HepG2 (cell line): ENCODE measurements around the gene KRT76. TPM values are rescaled to one million over a fixed set of nuclear protein-coding genes. Genes with fewer than 3 reads are reported as not detected.

Experiments used
- ATAC-seq: fragments of 200-7000 bp; cut with Tn5 transposase; 3 replicates; pipeline ENCODE4 v1.9.1; 2020; ENCODE audit warnings: mild to moderate bottlenecking, moderate library complexity
- BruUV-seq: library from RNA; stranded (reverse); fragments of 400-500 nt; replicated peaks from 2 replicates; lab custom pipeline; 2021; lab: Mats Ljungman, UMichigan
- CTCF ChIA-PET: fragments of 300-600 bp; formaldehyde crosslinking; extraction: SDS; loops from one replicate; lab custom pipeline; 2021; ENCODE audit warnings: low total read pairs, inconsistent platforms, low intra/inter-chr PET ratio; lab: Yijun Ruan, JAX
- POLR2A ChIA-PET: fragments of 350-600 bp; sonication (Branson Sonifier 250); formaldehyde crosslinking; loops from one replicate; lab custom pipeline; 2020; ENCODE audit warnings: antibody characterized with exemption, inconsistent platforms; lab: Yijun Ruan, JAX
- DNase-seq: peaks from one replicate; pipeline ENCODE4 v3.0.0-alpha.2; 2015; ENCODE audit warnings: low spot score
- FAIRE-seq: peaks from 3 replicates; lab custom pipeline; 2011; peaks lifted over from hg19 to GRCh38; lab: Jason Lieb, UNC
- H2AFZ ChIP-seq: one replicate; pipeline ENCODE4 v1.6.1; 2011; ENCODE audit warnings: low read length, inconsistent platforms
- H3K27ac ChIP-seq: fragments of 300-600 bp; 3 replicates; pipeline ENCODE4 v1.8.0; 2011; ENCODE audit warnings: mixed run types, mild to moderate bottlenecking, mixed read lengths, low read length, inconsistent platforms; ENCODE audit not compliant: insufficient read depth; ENCODE audit errors: extremely low read length
- H3K27me3 ChIP-seq, 2 experiments: fragments of 200-600 bp in 1 of 2; 2 replicates in 1 of 2; 3 replicates in 1 of 2; pipeline versions ENCODE4 v1.6.0 to v1.8.0; 2011; ENCODE audit warnings: low read length in 2 of 2, mild to moderate bottlenecking in 2 of 2, moderate library complexity in 2 of 2, inconsistent platforms in 1 of 2; ENCODE audit not compliant: insufficient read depth in 2 of 2, control insufficient read depth in 1 of 2
- H3K36me3 ChIP-seq, 2 experiments: fragments of 200-600 bp in 1 of 2; replicated peaks in 1 of 2; 2 replicates in 1 of 2; 3 replicates in 1 of 2; pipeline versions ENCODE4 v1.5.1 to v1.8.0; 2011; ENCODE audit warnings: low read length in 2 of 2, inconsistent platforms in 1 of 2; ENCODE audit not compliant: insufficient read depth in 2 of 2, control insufficient read depth in 1 of 2
- H3K4me1 ChIP-seq: 2 replicates; pipeline ENCODE4 v1.5.1; 2012; ENCODE audit warnings: low read length, inconsistent platforms; ENCODE audit not compliant: insufficient read depth
- H3K4me2 ChIP-seq: 2 replicates; pipeline ENCODE4 v1.6.0; 2011; ENCODE audit warnings: low read depth, low read length, inconsistent platforms
- H3K4me3 ChIP-seq, 3 experiments: fragments of 200-600 bp in 1 of 3; sonication (generic), shearing (Covaris generic) in 1 of 3; replicated peaks in 1 of 3; 2 replicates each; pipeline ENCODE4 v1.5.1; 2011 to 2016; ENCODE audit warnings: low read length in 3 of 3, inconsistent platforms in 2 of 3, low read depth in 2 of 3, mild to moderate bottlenecking in 2 of 3, control low read depth in 1 of 3, mixed read lengths in 1 of 3; ENCODE audit not compliant: insufficient read depth in 1 of 3
- H3K79me2 ChIP-seq: one replicate; pipeline ENCODE4 v1.6.1; 2011; ENCODE audit warnings: low read length, inconsistent platforms; ENCODE audit not compliant: insufficient read depth
- H3K9ac ChIP-seq: 2 replicates; pipeline ENCODE4 v1.6.0; 2011; ENCODE audit warnings: mild to moderate bottlenecking, low read depth, low read length, inconsistent platforms; ENCODE audit not compliant: insufficient read depth
- H3K9me3 ChIP-seq: 2 replicates; pipeline ENCODE4 v1.5.1; 2012; ENCODE audit warnings: mild to moderate bottlenecking, low read length
- H4K20me1 ChIP-seq: 2 replicates; pipeline ENCODE4 v1.6.0; 2011; ENCODE audit warnings: inconsistent platforms, mild to moderate bottlenecking, low read length, moderate library complexity; ENCODE audit not compliant: insufficient read depth
- ATAD3A ChIP-seq: sonication (generic); formaldehyde crosslinking; IDR thresholded peaks from 2 replicates; pipeline ENCODE4 v1.4.0; 2020; ENCODE audit warnings: missing genetic modification reagents
- HCFC1 ChIP-seq: fragments of 150-350 bp; IDR thresholded peaks from 2 replicates; pipeline ENCODE4 v1.6.1; 2014; ENCODE audit warnings: low read depth, low read length
- MED1 ChIP-seq: sonication (generic); formaldehyde crosslinking; IDR thresholded peaks from 2 replicates; pipeline ENCODE4 v1.4.0; 2020; ENCODE audit warnings: missing genetic modification reagents
- NRL ChIP-seq: sonication (generic); formaldehyde crosslinking; IDR thresholded peaks from 2 replicates; pipeline ENCODE4 v1.5.0; 2020; ENCODE audit warnings: missing genetic modification reagents, mild to moderate bottlenecking, moderate library complexity, borderline replicate concordance
- ZNF260 ChIP-seq: sonication (generic); formaldehyde crosslinking; IDR thresholded peaks from 2 replicates; pipeline ENCODE4 v1.4.0; 2020; ENCODE audit warnings: missing genetic modification reagents, low read depth, mild to moderate bottlenecking, borderline replicate concordance
- ZNF333 ChIP-seq: sonication (generic); formaldehyde crosslinking; IDR thresholded peaks from 2 replicates; pipeline ENCODE4 v1.4.0; 2020; ENCODE audit warnings: mild to moderate bottlenecking, missing genetic modification reagents, borderline replicate concordance
- ZNF557 ChIP-seq: sonication (generic); formaldehyde crosslinking; IDR thresholded peaks from 2 replicates; pipeline ENCODE4 v1.4.0; 2020; ENCODE audit warnings: missing genetic modification reagents
- ZNF788 ChIP-seq: sonication (generic); formaldehyde crosslinking; IDR thresholded peaks from 2 replicates; pipeline ENCODE4 v1.5.0; 2020; ENCODE audit warnings: mild to moderate bottlenecking, missing genetic modification reagents, borderline replicate concordance
- ZNF878 ChIP-seq: sonication (generic); formaldehyde crosslinking; IDR thresholded peaks from 2 replicates; pipeline ENCODE4 v1.8.1; 2023; ENCODE audit warnings: mild to moderate bottlenecking, missing genetic modification reagents, moderate library complexity
- WGBS: methylation state at CpG from one replicate; pipeline ENCODE4 v1.1.6; 2017; ENCODE audit warnings: low lambda C conversion rate; 5-methylcytosine and 5-hydroxymethylcytosine counted together
- in situ Hi-C: cut with HindIII; loops from 2 replicates; pipeline ENCODE4 v1.10.0; 2017; ENCODE audit warnings: low pct_unique_long_range_greater_than_20kb; ENCODE audit not compliant: extremely low pct_ligation_motif_present
- intact Hi-C: fragments of 100-400 bp; cut with micrococcal nuclease; formaldehyde crosslinking; loops from one replicate; pipeline ENCODE4 v1.10.0; 2022; ENCODE audit not compliant: unreplicated experiment
- polyA plus RNA-seq, 8 experiments: library from polyadenylated mRNA; depleted of rRNA in 3 of 8; stranded (reverse) in 7 of 8; unstranded in 1 of 8; fragments of >200 nt; fragmentation: Illumina TruSeq in 4 of 8; extraction: Trizol in 4 of 8; gene quantifications; 2 replicates each; pipeline versions ENCODE4 v1.2.1 to v1.2.3, GENCODE V29; 2011 to 2016; ENCODE audit warnings: low read depth in 4 of 8, missing spikeins in 1 of 8, mixed read lengths in 1 of 8; ENCODE audit not compliant: insufficient read depth in 1 of 8
- total RNA-seq, 5 experiments: library from RNA; depleted of rRNA; stranded (reverse); fragments of >200 nt; fragmentation: Illumina TruSeq; extraction: Trizol; gene quantifications; 2 replicates each; pipeline ENCODE4 v1.2.3, GENCODE V29; 2016; ENCODE audit warnings: low read depth in 1 of 5
- TF ChIP-seq, protein P1 (sequence below): sonication (generic); formaldehyde crosslinking; IDR thresholded peaks from 2 replicates; pipeline ENCODE4 v1.5.0; 2020; ENCODE audit warnings: missing genetic modification reagents
- TF ChIP-seq, protein P2 (sequence below): sonication (generic); formaldehyde crosslinking; IDR thresholded peaks from 2 replicates; pipeline ENCODE4 v1.8.0; 2022; ENCODE audit warnings: mild to moderate bottlenecking, missing genetic modification reagents

KRT76 gene
- total and polyA plus RNA-seq, 2 of the 13 experiments (the other 11 are each of a cell fraction or from before 2014, with no cell fraction given) = not detected

DNA sequence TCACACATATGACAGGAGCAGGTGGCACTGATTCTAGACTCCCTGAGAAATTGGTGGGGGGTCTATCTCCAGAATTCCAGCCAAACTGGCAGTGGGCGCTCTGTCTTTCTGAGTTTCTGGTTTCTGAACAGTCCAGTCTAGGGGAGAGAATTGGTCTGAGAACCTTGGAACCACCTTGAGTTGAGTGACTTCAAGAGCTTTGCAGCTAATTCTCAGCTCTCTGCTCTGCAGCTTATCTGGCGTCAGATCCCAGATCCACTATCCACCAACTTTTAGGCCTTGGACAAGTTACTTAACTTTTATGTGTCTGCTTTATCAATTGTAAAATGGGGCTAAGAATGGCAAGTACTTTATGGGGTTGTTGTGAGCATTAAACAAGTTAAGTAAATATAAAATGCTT is 1.7 kb upstream of the KRT76 start:
- intact Hi-C loops (no loop called here), in situ Hi-C loops (no loop called here)
- BruUV-seq = no TSS peak
- Histone ChIP-seq H4K20me1 (no peaks in the 10 kb centered on the region), H3K79me2 (no peaks in the 10 kb centered on the region), H3K9ac (no peak overlapping the region), H3K4me3 (no peak overlapping the region), H3K27ac (no peak overlapping the region), H3K4me2 (no peak overlapping the region), H3K9me3 (no peaks in the 10 kb centered on the region), H3K36me3 (no peaks in the 10 kb centered on the region), H3K4me1 (no peaks in the 10 kb centered on the region), H2AFZ (no peak overlapping the region), H3K27me3 (peaks cover 0 to 20% of the 10 kb centered on the region in 2 experiments; a peak in 4 of 5 replicates)
- CTCF ChIA-PET = no interaction called here
- POLR2A ChIA-PET = no interaction called here
- 10% methylated on average over 2 of the region's 2 CpGs for WGBS
- FAIRE-seq (no peak), DNase-seq (no peak), ATAC-seq (no peak)
- TF ChIP-seq MED1 (CRISPR knock-in tag) (no peak), ZNF878 (CRISPR knock-in tag) (no peak), ZNF260 (CRISPR knock-in tag) (no peak), HCFC1 (no peak), ZNF788 (CRISPR knock-in tag) (no peak), NRL (CRISPR knock-in tag) (no peak), ATAD3A (no peak), ZNF557 (CRISPR knock-in tag) (no peak), ZNF333 (CRISPR knock-in tag) (no peak)
- TF ChIP-seq, protein P1, sequence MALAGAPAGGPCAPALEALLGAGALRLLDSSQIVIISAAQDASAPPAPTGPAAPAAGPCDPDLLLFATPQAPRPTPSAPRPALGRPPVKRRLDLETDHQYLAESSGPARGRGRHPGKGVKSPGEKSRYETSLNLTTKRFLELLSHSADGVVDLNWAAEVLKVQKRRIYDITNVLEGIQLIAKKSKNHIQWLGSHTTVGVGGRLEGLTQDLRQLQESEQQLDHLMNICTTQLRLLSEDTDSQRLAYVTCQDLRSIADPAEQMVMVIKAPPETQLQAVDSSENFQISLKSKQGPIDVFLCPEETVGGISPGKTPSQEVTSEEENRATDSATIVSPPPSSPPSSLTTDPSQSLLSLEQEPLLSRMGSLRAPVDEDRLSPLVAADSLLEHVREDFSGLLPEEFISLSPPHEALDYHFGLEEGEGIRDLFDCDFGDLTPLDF = no peak
- TF ChIP-seq, protein P2, sequence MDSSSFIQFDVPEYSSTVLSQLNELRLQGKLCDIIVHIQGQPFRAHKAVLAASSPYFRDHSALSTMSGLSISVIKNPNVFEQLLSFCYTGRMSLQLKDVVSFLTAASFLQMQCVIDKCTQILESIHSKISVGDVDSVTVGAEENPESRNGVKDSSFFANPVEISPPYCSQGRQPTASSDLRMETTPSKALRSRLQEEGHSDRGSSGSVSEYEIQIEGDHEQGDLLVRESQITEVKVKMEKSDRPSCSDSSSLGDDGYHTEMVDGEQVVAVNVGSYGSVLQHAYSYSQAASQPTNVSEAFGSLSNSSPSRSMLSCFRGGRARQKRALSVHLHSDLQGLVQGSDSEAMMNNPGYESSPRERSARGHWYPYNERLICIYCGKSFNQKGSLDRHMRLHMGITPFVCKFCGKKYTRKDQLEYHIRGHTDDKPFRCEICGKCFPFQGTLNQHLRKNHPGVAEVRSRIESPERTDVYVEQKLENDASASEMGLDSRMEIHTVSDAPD (CRISPR knock-in tag) = no peak
